T-helper 2 cell (primary cell): ENCODE results near the gene RTN4R.

Experiments
- DNase-seq, 5 experiments: peaks; one replicate each; pipeline versions ENCODE4 v3.0.0 to v3.0.0-alpha.2; 2012 to 2022

The RTN4R gene

GRCh38 chr22:20239676-20240446 is 28.3 kb downstream of the RTN4R start:
- no peak for DNase-seq

GRCh38 chr22:20238901-20239675 is 29.0 kb downstream of the RTN4R start:
- peak in 1 of 5 experiments; percentile 12 for DNase-seq

- peak in 4 of 5 experiments; percentile 12 to 73 (median 40) for DNase-seq
Observed at GRCh38 chr22:20238536-20238900, 29.6 kb downstream of the RTN4R start.

- peak in 3 of 5 experiments; percentile 23 to 72 (median 71) for DNase-seq
Observed at GRCh38 chr22:20237480-20238440, 30.4 kb downstream of the RTN4R start.

- DNase-seq: no peak
Observed at GRCh38 chr22:20236052-20236717, 31.9 kb downstream of the RTN4R start.

- no peak for DNase-seq
Observed at GRCh38 chr22:20235389-20235991, 32.6 kb downstream of the RTN4R start.

GRCh38 chr22:20234760-20235388 is 33.2 kb downstream of the RTN4R start:
- no peak for DNase-seq

- no peak for DNase-seq
Observed at GRCh38 chr22:20234314-20234682, 33.8 kb downstream of the RTN4R start.

- DNase-seq: no peak
Observed at GRCh38 chr22:20233351-20234313, 34.5 kb downstream of the RTN4R start.

- DNase-seq: no peak
Observed at GRCh38 chr22:20232781-20233180, 35.3 kb downstream of the RTN4R start.

GRCh38 chr22:20232237-20232598 is 35.9 kb downstream of the RTN4R start:
- DNase-seq: no peak

- DNase-seq: no peak
Observed at GRCh38 chr22:20231514-20232236, 36.4 kb downstream of the RTN4R start.

- DNase-seq: no peak
Observed at GRCh38 chr22:20230777-20231420, 37.2 kb downstream of the RTN4R start.

GRCh38 chr22:20229916-20230775 is 38.0 kb downstream of the RTN4R start:
- DNase-seq: no peak

GRCh38 chr22:20228939-20229272 is 39.2 kb downstream of the RTN4R start:
- no peak for DNase-seq

GRCh38 chr22:20228055-20228938 is 39.8 kb downstream of the RTN4R start:
- no peak for DNase-seq

- no peak for DNase-seq
Observed at GRCh38 chr22:20227363-20227762, 40.8 kb downstream of the RTN4R start.
